HG02840 (cell line): ENCODE data around the gene SRCAP.
A peak's percentile ranks its signal among the peaks of the same experiment; 100 is the strongest.

ENCODE experiments used
- ATAC-seq: cut with Tn5 transposase; IDR thresholded peaks from one replicate; pipeline ENCODE4 v1.9.1; 2021; ENCODE audit warnings: mild to moderate bottlenecking, moderate library complexity, moderate number of reproducible peaks; ENCODE audit not compliant: unreplicated experiment, low FRiP score

The SRCAP gene

DNA sequence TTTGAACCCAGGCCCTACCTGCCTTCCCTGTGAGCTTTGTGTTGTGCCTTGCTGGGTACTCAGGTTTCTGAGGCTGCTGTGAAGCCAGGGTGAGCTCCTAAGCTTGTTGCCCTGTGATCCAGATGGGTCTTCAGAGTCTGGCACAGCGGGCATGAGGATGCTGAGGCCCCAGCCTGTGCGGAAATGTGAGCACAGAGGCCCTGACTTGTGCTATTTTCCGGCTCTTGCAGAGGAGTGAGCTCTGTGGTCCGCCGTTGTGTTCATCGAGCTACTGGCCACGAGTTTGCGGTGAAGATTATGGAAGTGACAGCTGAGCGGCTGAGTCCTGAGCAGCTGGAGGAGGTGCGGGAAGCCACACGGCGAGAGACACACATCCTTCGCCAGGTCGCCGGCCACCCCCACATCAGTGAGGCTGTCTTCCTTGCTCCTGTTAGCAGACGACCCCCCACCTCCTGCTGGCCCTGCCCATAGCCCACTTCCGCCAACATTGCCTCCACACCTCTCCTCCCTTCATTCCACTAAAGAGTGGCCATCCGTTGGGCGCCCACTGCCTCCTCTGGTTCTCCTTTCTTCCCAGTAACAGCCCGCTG is 52.0 kb downstream of the SRCAP start:
- ATAC-seq = no peak

DNA sequence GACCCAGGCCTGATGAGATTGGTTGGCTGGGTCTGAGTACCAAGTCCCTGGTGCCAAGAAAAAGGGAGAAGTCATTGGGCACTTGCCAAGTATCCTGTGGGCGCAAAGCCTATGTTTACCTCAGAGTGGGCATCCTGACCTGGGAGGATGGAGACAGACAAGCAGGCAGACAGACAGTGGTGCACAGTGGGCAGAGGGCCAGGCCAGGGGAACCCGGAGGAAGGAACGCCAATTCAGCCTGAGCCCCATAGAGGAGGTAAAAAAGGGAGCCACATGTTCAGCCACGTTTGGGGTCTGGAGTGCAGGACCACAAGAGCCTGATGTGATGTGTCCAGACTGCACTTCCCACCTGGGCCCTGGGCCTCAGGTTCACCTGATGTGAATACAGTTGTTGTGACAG is 54.6 kb downstream of the SRCAP start:
- no peak for ATAC-seq

DNA sequence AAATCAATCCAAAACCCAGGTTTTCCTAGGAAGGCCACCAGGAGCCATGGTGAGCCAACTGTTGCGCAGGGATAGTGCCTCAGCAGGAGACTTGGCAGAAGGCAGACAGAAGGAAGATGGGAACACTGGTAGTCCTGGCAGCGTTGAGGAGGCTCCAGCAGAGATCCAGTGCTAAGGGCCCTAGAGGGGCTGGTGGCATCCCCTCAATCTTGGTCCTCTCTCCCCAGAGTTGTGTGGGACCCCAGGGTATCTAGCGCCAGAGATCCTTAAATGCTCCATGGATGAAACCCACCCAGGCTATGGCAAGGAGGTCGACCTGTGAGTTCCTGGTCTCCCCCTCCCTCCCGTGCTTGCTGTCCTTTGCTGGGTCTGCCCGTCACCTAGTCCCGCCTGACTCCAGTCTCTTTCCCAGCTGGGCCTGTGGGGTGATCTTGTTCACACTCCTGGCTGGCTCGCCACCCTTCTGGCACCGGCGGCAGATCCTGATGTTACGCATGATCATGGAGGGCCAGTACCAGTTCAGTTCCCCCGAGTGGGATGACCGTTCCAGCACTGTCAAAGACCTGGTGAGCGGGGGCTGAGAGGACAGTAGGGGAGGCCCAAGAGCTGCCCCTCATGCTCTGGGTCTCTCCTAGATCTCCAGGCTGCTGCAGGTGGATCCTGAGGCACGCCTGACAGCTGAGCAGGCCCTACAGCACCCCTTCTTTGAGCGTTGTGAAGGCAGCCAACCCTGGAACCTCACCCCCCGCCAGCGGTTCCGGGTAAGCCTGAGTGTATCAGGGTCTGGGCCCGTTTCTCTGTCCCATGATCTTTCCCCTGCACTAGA is 57.2 kb downstream of the SRCAP start:
- ATAC-seq = no peak

DNA sequence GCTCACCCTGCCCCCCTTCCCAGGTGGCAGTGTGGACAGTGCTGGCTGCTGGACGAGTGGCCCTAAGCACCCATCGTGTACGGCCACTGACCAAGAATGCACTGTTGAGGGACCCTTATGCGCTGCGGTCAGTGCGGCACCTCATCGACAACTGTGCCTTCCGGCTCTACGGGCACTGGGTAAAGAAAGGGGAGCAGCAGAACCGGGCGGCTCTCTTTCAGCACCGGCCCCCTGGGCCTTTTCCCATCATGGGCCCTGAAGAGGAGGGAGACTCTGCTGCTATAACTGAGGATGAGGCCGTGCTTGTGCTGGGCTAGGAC is 57.8 kb downstream of the SRCAP start:
- no peak for ATAC-seq

DNA sequence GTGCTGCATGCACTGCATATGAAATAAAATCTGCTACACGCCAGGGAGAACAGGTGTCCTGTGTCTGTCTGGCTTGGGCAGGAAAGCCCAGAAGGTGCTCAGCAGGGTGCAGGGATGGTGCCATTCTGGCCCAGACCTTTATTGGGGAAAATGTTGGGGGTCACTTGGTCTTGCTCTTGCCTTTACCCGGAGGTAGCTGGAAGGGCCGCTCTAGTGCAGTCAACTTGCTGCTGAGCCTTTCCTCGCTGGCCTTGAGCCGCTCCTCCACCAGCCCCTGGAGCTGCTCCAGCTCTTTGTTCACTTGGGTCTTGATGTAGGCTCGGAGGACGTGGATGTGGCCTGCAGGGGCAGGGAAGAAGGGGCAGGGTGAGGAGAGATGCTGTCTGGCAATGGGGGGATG is 58.3 kb downstream of the SRCAP start:
- ATAC-seq = no peak

DNA sequence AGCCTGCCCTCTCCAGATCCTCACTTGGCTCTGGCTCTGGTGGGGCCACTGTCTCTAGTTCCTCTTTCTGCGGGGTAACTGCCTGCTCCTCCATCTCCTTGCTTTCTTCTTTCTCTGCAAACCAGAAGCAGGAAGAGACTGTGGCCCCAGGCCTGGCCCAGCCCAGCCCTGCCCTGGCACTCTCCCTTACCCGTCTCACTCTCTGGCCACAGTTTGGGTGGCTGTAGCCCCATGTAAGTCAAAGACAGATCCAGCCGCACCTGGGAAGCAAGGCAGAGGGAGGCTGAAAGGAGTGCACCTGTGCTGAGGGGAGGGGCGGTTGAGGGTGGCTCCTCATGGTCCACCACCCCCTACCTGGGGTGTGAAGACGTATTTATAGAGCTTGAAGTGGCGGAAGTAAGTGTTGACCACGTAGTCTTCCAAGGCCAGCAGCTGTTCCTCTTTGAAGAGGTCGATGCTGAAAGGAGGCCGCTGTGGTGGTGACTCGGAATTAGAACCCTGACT is 60.1 kb downstream of the SRCAP start:
- ATAC-seq = no peak

DNA sequence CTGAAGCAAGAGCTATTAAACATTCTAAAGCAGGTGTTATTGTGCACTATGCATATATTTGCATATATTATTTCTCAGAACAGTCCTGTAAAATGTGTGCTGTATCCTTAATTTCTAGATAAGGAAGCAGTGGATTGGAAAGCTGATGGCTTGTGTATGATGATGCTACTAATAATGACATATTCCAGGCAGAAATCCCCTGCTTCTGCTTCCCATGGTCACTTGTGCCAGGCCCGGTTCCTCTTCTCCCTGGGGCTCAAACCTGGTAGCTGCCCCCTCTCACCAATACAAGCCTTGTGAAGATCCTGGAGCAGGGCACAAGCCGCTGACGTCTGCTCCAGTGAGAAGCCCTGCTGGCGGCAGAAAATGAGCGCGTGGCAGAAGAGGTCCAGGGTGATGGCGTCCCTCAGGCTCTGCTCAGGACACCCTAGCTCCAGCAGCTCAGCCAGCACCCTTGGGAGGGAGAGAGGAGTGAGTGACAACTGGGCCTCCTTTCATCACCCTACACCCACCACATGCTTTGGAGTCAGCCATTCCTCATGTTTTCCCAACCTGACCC is 61.1 kb downstream of the SRCAP start:
- no peak for ATAC-seq

DNA sequence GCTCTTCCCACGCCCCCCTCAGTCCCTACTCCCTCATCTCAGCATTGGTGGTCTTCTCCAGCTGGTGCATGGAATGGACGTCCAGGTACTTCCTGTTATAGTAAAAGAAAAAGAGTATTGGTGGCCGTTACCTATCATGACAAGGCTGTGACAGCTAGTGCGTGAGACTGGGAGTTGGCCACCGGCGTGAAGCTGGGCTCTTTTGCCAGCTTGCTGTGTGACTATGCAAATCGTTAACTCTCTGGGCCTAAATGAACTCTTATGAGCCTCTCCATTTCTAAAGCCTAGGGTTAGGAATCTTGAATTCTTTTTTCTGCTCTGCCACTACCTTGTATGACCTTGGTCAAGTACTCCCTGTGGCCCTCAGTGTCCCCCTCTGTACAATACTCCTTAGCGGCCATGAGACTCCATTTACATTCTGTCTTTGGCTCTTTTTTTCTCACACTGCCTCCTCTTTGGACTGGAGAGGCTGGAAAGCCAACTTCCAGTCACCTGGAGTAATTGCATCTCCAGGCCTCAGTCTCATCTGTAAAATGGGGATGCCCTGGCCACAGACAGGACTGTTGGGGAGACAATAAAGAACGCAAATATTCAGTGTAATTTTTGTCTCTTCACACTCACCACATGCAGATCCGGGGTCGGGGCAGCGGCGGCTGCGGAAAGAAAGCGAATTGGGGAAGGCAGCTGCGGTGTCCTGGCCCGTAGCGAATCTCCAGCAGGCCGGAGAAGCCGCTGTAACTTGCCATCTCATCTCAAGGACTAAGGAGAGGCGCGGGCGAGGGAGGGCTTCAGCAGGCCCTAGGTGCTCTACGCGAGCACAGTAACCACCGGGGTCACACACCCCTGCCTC is 61.8 kb downstream of the SRCAP start:
- no peak for ATAC-seq

DNA sequence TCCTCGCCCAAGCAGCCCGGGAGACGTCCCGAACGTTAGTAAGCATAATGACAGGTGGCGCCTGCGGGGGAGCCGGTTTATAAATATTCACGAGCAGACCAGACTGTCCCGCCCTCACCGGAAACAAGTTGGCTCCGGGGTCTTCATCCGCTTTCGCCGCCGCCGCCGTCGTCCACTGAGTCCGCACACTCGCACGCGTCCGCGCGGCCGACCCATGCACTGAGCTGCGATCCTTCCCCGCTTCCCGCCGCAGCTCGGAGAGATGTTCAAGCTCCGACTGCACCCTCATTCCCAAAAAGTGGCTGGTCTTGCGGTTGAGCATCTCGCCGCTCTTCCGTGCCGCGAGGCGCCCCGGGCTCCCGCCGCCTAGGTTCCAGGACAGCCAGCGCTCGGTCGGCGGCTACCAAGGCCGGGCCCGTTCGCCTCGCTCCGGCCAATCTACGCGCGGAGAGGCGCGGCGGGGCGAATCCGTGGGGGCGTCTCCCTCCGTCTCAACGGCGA is 62.5 kb downstream of the SRCAP start:
- peak; percentile 23 for ATAC-seq

DNA sequence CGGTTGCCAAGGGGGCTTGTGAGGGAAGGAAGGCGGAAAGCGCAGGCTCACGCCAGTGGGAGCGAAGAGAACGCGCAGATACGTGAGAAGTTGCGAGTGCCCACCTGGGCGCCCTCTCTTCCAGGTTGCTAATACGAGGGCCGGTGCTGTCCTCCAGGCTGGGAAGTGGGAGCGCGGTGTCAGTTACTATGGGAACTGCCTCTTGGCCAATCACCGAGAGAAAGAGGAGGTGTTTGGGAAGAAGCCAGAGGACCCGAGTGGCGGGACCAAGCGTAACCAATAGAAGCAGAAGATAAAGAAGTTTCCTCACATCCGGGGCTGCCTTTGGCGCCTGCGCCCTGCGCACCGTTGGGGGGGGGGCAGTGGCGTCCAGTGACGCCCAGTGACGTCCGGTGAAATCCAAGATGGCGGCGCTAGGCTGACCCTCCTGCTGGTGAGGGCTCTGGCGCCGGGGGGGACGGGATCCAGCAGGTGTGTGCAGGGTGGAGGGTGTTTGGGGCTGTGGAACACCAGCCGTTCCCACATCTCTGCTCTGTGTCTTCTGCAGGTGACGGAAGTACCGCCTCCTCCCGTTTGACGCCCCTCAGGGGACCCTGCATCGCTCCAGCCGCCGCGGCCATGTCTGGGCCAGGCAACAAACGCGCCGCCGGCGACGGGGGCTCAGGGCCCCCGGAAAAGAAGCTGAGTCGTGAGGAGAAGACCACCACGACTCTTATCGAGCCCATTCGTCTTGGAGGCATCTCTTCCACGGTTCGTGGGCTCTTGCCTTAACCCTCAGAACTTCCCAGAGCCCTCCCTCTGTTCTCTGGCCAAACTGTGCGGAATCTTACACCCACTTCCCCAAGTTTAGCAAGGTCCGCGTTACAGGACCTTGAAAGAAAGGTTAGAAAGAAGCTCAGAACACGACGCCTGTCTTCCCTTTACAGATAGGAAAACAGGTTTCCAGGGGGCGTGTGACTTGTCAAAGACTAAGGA is 63.2 kb downstream of the SRCAP start, which contains the start of the genes CFAP119 and RNF40:
Gene CFAP119, minus strand, starts transcription at position 135 of the 975 bp plus-strand sequence. CDS start 314 bp downstream, outside the sequence.
Gene RNF40, plus strand, starts transcription at position 395 of the 975 bp plus-strand sequence. Its CDS starts 224 bp downstream, at position 619.
- peak; percentile 86 for ATAC-seq

DNA sequence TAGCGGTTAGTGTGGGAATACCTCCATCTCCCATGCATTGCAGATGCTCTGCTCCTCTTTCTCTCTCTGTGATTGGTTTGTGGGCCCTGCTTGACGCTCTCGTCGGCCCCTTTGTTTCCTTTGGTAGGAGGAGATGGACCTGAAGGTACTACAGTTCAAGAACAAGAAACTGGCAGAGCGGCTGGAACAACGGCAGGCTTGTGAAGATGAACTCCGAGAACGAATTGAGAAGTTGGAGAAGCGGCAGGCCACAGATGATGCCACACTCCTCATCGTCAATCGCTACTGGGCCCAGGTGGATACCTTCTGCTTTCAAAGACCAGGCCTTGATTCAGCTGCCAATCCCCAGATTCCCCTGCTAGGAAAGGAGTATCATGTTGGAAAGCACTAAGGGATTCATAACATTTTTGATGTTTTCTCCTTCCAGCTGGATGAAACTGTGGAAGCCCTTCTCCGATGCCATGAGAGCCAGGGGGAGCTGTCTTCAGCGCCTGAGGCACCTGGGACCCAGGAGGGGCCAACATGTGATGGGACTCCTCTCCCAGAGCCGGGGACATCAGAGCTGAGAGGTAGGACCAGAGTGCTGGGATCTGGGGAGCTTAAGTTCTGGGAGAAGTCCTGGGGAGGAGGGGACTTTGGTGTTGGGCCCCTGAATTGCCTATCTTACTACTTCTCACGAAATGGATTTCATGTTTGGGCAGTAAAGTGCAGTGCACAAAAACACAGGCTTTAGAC is 64.2 kb downstream of the SRCAP start:
- no peak for ATAC-seq

DNA sequence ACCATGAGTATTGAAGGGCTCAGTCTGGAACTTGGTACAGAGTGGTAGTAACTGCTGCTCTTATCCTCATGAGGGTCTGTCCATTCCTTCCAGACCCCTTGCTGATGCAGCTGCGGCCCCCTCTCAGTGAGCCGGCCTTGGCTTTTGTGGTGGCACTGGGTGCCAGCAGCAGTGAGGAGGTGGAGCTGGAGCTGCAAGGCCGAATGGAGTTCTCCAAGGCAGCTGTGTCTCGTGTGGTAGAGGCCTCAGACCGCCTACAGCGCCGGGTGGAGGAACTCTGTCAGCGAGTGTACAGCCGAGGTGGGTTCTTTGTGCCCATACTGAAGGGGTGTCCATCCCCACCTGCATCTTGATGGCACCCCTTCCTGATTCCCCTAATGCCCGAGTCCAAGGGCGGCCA is 65.1 kb downstream of the SRCAP start:
- no peak for ATAC-seq

DNA sequence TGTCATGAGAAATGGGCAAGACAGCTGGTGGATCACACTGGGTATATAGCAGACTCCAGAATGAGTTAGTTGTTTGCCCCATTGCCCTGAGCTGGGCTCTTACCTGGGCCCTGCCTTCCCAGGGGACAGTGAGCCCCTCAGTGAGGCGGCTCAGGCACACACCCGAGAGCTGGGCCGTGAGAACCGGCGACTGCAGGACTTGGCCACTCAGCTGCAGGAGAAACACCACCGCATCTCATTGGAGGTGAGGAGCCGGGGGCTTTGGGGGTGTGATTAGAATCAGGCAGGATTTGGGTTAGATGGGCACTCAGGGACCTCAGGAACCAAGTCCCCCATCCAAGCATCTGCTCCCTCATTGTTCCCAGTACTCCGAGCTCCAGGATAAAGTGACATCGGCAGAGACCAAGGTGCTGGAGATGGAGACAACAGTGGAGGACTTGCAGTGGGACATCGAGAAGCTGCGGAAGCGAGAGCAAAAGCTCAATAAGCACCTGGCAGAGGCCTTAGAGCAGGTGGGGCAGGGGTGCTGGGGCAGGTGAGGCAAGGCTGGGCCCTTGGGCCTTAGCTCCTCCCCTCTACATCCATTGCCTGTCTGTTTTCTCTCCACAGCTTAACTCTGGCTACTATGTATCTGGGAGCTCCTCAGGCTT is 66.0 kb downstream of the SRCAP start:
- no peak for ATAC-seq

DNA sequence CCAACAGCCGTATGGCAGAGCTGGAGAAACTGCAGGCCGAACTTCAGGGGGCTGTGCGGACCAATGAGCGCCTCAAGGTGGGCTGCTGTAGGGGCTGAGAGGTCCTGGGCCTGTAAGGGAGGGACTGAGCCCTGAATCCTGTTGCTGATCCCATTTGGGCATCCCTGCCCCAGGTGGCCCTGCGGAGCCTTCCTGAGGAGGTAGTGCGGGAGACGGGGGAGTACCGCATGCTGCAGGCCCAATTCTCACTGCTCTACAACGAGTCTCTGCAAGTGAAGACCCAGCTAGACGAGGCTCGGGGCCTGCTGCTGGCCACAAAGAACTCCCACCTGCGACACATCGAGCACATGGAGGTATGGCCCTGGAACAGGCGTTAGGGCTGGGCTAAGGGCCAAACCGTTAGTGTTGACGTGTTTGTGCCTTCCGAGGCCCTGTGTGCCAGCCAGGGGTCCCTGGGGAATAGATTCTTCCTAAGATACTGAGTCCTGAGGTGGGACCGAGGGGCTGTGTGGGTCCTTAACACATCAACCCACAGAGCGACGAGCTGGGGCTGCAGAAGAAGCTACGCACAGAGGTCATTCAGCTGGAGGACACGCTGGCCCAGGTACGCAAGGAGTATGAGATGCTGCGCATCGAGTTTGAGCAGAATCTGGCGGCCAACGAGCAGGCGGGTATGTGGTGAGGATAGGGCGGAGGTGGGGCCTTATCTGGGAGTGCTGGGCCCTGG is 67.4 kb downstream of the SRCAP start:
- no peak for ATAC-seq

DNA sequence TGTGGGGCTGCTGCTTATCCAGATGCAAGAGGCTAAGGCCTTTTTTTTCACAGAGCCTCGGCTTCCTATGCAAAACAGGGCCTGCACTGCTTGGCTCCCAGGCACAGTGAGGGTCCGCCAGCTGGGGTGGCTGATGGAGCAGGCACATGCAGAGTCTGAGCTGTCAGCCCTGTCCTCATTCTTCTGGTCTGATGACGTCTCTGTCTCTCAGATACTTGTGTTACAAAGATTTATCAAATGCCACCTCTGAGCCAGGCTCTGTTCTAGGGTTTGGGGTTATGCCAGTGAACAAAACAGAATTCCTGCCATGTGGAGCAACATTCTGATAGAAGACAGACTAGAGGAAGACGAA is 67.9 kb downstream of the SRCAP start:
- no peak for ATAC-seq

DNA sequence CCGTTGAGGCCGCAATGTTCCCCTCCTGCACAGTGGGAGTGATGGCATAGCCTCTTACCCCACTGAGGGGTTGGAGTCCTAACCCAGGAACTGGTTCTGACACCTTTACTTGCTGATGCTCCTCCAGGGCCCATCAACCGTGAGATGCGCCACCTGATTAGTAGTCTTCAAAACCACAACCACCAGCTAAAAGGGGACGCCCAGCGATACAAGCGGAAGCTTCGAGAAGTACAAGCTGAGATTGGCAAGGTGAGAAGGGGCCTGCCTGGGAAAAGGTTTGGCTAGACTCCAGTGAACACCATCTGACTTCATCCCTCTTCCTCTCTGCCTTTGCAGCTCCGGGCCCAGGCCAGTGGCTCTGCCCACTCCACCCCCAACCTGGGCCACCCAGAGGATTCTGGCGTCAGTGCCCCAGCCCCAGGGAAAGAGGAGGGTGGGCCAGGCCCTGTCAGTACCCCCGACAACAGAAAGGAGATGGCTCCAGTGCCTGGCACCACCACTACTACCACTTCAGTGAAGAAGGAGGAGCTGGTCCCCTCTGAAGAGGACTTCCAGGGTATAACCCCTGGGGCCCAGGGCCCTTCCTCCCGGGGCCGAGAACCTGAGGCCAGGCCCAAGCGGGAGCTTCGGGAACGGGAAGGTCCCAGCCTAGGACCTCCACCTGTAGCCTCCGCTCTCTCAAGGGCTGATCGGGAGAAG is 68.9 kb downstream of the SRCAP start:
- no peak for ATAC-seq

DNA sequence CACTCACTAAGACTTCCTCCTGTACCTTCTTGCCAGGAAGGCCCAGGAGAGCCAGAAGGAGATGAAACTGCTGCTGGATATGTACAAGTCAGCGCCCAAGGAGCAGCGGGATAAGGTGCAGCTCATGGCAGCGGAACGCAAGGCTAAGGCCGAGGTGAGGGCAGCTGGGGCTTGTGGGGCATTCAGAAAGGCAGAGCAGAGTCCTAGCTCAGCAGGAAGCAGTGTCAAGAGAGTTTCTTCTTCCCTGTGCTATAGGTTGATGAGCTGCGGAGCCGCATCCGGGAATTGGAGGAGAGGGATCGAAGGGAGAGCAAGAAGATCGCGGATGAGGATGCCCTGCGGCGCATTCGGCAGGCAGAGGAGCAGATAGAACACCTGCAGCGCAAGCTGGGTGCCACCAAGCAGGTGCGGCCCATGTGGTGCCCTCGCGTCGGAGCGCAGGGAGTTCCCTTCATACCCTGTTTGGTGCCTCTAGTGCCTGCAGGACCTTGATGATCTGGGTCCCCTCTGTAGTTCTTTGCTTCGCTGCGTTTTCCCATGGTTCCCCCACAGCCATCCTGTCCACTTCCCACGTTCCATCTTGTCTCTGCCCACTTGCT is 69.7 kb downstream of the SRCAP start:
- no peak for ATAC-seq
